ENCODE measurements around the gene BRAP. TPM values are rescaled to one million over a fixed set of nuclear protein-coding genes. Genes with fewer than 3 reads are reported as not detected.
A peak's percentile ranks its signal among the peaks of the same experiment; 100 is the strongest.

BRAP gene
- total RNA-seq: 19.7 and 22.1 TPM in 2 replicates

GRCh38 chr12:111685811-111686573 lies at the start of gene BRAP, which contains the start of gene ACAD10:
TSS of gene BRAP (minus strand) at chr12:111685956. CDS start at chr12:111685792, 164 bp downstream.
TSS of gene ACAD10 (plus strand) at chr12:111686053. CDS start at chr12:111692710, 6,657 bp downstream.
- peak within 1 kb of the TSS; percentile 100 for H3K4me2 ChIP-seq (ENCODE audit: insufficient read depth, low read length)
- H3K79me2 ChIP-seq (ENCODE audit: insufficient read depth, low read length): peaks cover 54% of the 10 kb centered on the region
- H3K9me3 ChIP-seq (ENCODE audit: low read depth, low read length): no peaks in the 10 kb centered on the region
- H3K36me3 ChIP-seq (ENCODE audit: insufficient read depth, low read length): peaks cover 20% of the 10 kb centered on the region
- H2AFZ ChIP-seq (ENCODE audit: low read length): peak within 1 kb of the TSS; percentile 93
- no peak for TF ChIP-seq CTCF (IDR thresholded peaks at IDR 0.05; ENCODE audit: extremely low read depth, low read depth, low read length)
- H3K4me3 ChIP-seq (ENCODE audit: insufficient read depth, low read length): peak within 1 kb of the TSS; percentile 95
- H3K27me3 ChIP-seq (ENCODE audit: insufficient read depth, low read length): no peaks in the 10 kb centered on the region
- peak; percentile 99 for DNase-seq (ENCODE audit: insufficient read length, low spot score, missing footprints)
- peaks cover 24% of the 10 kb centered on the region for H3K4me1 ChIP-seq (ENCODE audit: insufficient read depth, low read length)
- peaks cover 13% of the 10 kb centered on the region for H4K20me1 ChIP-seq (ENCODE audit: insufficient read depth, low read length)
- peak within 1 kb of the TSS; percentile 87 for H3K27ac ChIP-seq (ENCODE audit: low read depth, low read length)

- TF ChIP-seq CTCF (IDR thresholded peaks at IDR 0.05; ENCODE audit: extremely low read depth, low read depth, low read length): no peak
- Histone ChIP-seq H2AFZ (ENCODE audit: low read length) (no peak overlapping the region), H4K20me1 (ENCODE audit: insufficient read depth, low read length) (no peaks in the 10 kb centered on the region), H3K27ac (ENCODE audit: low read depth, low read length) (no peak overlapping the region), H3K9me3 (ENCODE audit: low read depth, low read length) (no peaks in the 10 kb centered on the region), H3K4me2 (ENCODE audit: insufficient read depth, low read length) (no peak overlapping the region), H3K4me1 (ENCODE audit: insufficient read depth, low read length) (no peaks in the 10 kb centered on the region), H3K36me3 (ENCODE audit: insufficient read depth, low read length) (peaks cover 28% of the 10 kb centered on the region), H3K27me3 (ENCODE audit: insufficient read depth, low read length) (no peaks in the 10 kb centered on the region), H3K79me2 (ENCODE audit: insufficient read depth, low read length) (no peaks in the 10 kb centered on the region), H3K4me3 (ENCODE audit: insufficient read depth, low read length) (no peak overlapping the region)
- peak; percentile 68 for DNase-seq (ENCODE audit: insufficient read length, low spot score, missing footprints)
Observed at GRCh38 chr12:111733340-111733915, 47.7 kb upstream of the BRAP start.

DNA sequence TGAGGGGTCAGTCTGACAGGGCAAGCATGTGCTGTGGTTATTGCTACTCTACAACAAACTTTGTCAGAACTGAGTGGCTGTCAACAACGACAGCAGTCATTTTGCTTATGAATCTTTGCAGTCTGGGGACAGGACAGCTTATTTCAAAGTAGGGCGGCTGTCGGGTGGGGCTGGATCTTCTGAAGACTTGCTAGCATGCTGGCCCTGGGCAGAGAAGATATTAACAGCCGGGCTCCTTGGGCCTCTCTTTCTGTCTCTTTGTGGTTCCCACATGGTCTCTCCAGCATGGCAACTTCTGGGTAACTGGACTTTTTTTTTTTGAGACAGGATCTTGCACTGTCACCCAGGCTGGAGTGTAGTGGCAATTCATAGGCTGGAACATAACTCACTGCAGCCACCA lies 47.0 kb upstream of the BRAP start:
- Histone ChIP-seq H3K27me3 (ENCODE audit: insufficient read depth, low read length) (no peaks in the 10 kb centered on the region), H3K4me2 (ENCODE audit: insufficient read depth, low read length) (no peak overlapping the region), H4K20me1 (ENCODE audit: insufficient read depth, low read length) (no peaks in the 10 kb centered on the region), H3K36me3 (ENCODE audit: insufficient read depth, low read length) (peaks cover 27% of the 10 kb centered on the region), H3K4me3 (ENCODE audit: insufficient read depth, low read length) (no peak overlapping the region), H3K27ac (ENCODE audit: low read depth, low read length) (no peak overlapping the region), H3K79me2 (ENCODE audit: insufficient read depth, low read length) (no peaks in the 10 kb centered on the region), H2AFZ (ENCODE audit: low read length) (no peak overlapping the region), H3K4me1 (ENCODE audit: insufficient read depth, low read length) (no peaks in the 10 kb centered on the region), H3K9me3 (ENCODE audit: low read depth, low read length) (no peaks in the 10 kb centered on the region)
- no peak for TF ChIP-seq CTCF (IDR thresholded peaks at IDR 0.05; ENCODE audit: extremely low read depth, low read depth, low read length)
- no peak for DNase-seq (ENCODE audit: insufficient read length, low spot score, missing footprints)

DNA sequence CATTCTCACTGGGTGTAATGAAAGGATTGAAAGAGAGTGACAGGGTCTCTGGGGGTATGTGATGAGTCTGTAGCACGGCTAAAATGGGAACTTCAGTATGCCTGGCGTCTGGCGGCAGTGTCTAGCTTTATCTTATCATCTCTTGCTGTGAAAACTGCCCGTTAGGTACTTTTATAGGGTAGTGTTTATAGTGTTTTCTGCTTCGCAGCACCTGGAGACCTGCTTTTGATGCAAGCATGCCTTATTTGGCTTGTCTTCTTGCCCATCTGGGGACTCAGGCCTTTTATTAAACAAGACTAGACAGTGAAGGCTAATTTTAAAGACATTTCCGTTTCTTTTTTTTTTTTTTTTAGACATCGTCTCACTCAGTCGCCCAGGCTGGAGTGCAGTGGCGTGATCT lies 44.7 kb upstream of the BRAP start:
- Histone ChIP-seq H3K4me1 (ENCODE audit: insufficient read depth, low read length) (no peaks in the 10 kb centered on the region), H3K27ac (ENCODE audit: low read depth, low read length) (no peak overlapping the region), H2AFZ (ENCODE audit: low read length) (no peak overlapping the region), H3K79me2 (ENCODE audit: insufficient read depth, low read length) (no peaks in the 10 kb centered on the region), H3K4me3 (ENCODE audit: insufficient read depth, low read length) (no peak overlapping the region), H3K9me3 (ENCODE audit: low read depth, low read length) (no peaks in the 10 kb centered on the region), H3K4me2 (ENCODE audit: insufficient read depth, low read length) (no peak overlapping the region), H3K36me3 (ENCODE audit: insufficient read depth, low read length) (peaks cover 13% of the 10 kb centered on the region), H4K20me1 (ENCODE audit: insufficient read depth, low read length) (no peaks in the 10 kb centered on the region), H3K27me3 (ENCODE audit: insufficient read depth, low read length) (no peaks in the 10 kb centered on the region)
- no peak for DNase-seq (ENCODE audit: insufficient read length, low spot score, missing footprints)
- TF ChIP-seq CTCF (IDR thresholded peaks at IDR 0.05; ENCODE audit: extremely low read depth, low read depth, low read length): no peak
